BJ (cell line): ENCODE measurements around the gene SEMA6A. TPM values are rescaled to one million over a fixed set of nuclear protein-coding genes. Genes with fewer than 3 reads are reported as not detected.
"Not testable (repeated sequence)": the region's sequence is repeated elsewhere in the genome, so short reads cannot be mapped to it uniquely, and the experiment has no call there.

Source experiments
- CTCF ChIA-PET: fragments of 350-600 bp; formaldehyde crosslinking; extraction: SDS; loops from one replicate; lab custom pipeline; 2021; ENCODE audit warnings: antibody characterized with exemption, inconsistent platforms; lab: Yijun Ruan, JAX
- POLR2A ChIA-PET: fragments of 300-600 bp; sonication (Branson Sonifier 250); formaldehyde crosslinking; extraction: SDS; loops from one replicate; lab custom pipeline; 2021; ENCODE audit warnings: antibody characterized with exemption; lab: Charles Lee
- DNase-seq: peaks from one replicate; pipeline ENCODE4 v3.0.0-alpha.2; 2011; ENCODE audit warnings: low read depth
- H3K27me3 ChIP-seq: 2 replicates; pipeline ENCODE4 v1.6.0; 2011; ENCODE audit warnings: low read length; ENCODE audit not compliant: control insufficient read depth, insufficient read depth
- H3K36me3 ChIP-seq: 2 replicates; pipeline ENCODE4 v1.5.1; 2011; ENCODE audit warnings: low read length; ENCODE audit not compliant: control insufficient read depth, insufficient read depth
- H3K4me3 ChIP-seq: 2 replicates; pipeline ENCODE4 v1.5.1; 2011; ENCODE audit warnings: low read depth, mild to moderate bottlenecking, control low read depth, low read length
- CTCF ChIP-seq: IDR thresholded peaks from 2 replicates; pipeline ENCODE4 v1.5.1; 2011; ENCODE audit warnings: low read depth, mild to moderate bottlenecking, control low read depth, inconsistent platforms, low read length, moderate library complexity; ENCODE audit not compliant: insufficient read depth
- polyA plus RNA-seq: library from polyadenylated mRNA; depleted of rRNA; stranded (reverse); fragments of >200 nt; gene quantifications from 2 replicates; pipeline ENCODE4 v1.2.3, GENCODE V29; 2011

Gene SEMA6A
- polyA plus RNA-seq, 1 experiment = 0.34 TPM

DNA sequence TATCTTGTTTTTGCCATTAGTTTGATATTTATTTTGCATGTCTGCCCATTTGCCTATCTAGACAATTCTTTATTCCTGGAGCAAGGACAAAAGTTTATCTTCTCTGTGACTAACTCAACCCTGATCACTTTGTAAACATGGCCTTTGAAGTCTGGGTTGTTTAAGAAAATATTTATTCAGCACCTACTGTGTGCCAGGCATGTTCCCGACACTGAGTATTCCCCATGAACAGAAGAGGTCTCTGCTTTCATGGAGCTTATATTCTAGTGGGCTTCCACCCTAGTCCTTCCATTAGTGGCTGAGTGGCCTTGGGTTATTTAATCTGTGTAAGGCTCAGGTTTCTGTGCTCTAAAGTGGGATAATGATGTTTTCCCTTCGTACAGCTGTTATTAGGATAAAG is 49.7 kb downstream of the SEMA6A start:
- Histone ChIP-seq H3K4me3 (no peak overlapping the region), H3K27me3 (no peaks in the 10 kb centered on the region), H3K36me3 (no peaks in the 10 kb centered on the region)
- TF ChIP-seq CTCF = no peak
- POLR2A ChIA-PET = no interaction called here
- no peak for DNase-seq
- CTCF ChIA-PET = no interaction called here

DNA sequence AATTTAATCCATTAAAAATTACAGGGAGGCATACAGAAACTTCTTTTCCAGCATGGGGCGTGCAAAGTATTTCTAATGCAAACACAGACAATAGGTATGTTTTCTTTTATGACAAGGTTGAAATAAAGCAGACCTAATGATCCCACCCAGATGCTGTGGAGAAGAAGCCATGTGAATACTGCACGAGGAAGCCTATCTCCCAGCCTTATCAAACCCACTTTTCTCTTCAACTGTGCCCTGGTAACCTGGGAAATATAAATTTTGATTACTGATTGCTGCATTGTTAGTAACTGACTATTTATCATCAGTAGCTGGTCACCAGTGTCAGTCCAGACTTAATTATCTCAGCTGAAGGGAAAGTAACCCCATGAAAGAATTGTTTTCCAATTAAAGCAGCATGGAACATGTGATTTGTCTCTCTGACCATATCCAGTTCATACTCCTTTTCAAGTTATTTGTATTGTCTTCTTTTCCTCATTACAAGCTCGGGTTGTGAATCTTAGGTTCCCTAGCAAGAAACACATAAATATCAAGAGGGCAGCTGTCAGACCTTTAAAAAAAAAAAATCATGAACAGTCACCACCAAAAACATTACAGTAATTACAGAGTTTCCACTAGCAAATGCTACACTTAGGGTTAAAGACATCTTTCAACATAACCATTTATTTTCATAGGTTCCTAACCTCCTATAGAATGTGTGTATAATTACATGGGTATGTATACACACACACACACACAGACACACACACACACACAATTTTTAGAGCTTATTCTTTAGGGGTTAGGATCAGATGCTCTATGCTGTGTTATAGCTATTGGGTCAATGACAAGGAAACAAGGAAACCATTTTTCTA is 50.3 kb downstream of the SEMA6A start:
- ChIA-PET CTCF (no interaction called here), POLR2A (no interaction called here)
- DNase-seq = no peak
- Histone ChIP-seq H3K36me3 (no peaks in the 10 kb centered on the region), H3K4me3 (no peak overlapping the region), H3K27me3 (no peaks in the 10 kb centered on the region)
- TF ChIP-seq CTCF = no peak

GRCh38 chr5:116523182-116523581 is 51.4 kb downstream of the SEMA6A start:
- H3K36me3 ChIP-seq, H3K4me3 ChIP-seq, CTCF ChIA-PET, POLR2A ChIA-PET, DNase-seq, H3K27me3 ChIP-seq: not testable (repeated sequence)

- DNase-seq = no peak
- TF ChIP-seq CTCF = no peak
- no peaks in the 10 kb centered on the region for H3K27me3 ChIP-seq
- CTCF ChIA-PET = interaction anchor here (0.6 kb wide), 1 partner anchor 54 kb away, joined by 4 read pairs; no protein-coding TSS in a partner anchor
- H3K36me3 ChIP-seq = no peaks in the 10 kb centered on the region
- POLR2A ChIA-PET = no interaction called here
- no peak overlapping the region for H3K4me3 ChIP-seq
These were observed 52.1 kb downstream of the SEMA6A start for GRCh38 chr5:116522356-116523136.

GRCh38 chr5:116521173-116521872 is 53.3 kb downstream of the SEMA6A start:
- H3K4me3 ChIP-seq = no peak overlapping the region
- no peaks in the 10 kb centered on the region for H3K36me3 ChIP-seq
- no peak for TF ChIP-seq CTCF
- no peak for DNase-seq
- no peaks in the 10 kb centered on the region for H3K27me3 ChIP-seq
- ChIA-PET POLR2A (interaction anchor here (0.6 kb wide), 1 partner anchor 58 kb away, joined by 5 read pairs; no protein-coding TSS in a partner anchor), CTCF (no interaction called here)
